H54 (cell line): ENCODE results near the gene ERC2.

ENCODE experiments used
- DNase-seq: peaks from one replicate; pipeline ENCODE4 v3.0.0; 2011; ENCODE audit warnings: low spot score, mixed read lengths; ENCODE audit not compliant: insufficient read length
- FAIRE-seq: peaks from 3 replicates; lab custom pipeline; 2011; peaks lifted over from hg19 to GRCh38; lab: Jason Lieb, UNC
- POLR2A ChIP-seq: IDR thresholded peaks from 2 replicates; pipeline ENCODE4 v1.6.1; 2011; ENCODE audit warnings: low read depth, mild to moderate bottlenecking, low read length

ERC2 gene

DNA sequence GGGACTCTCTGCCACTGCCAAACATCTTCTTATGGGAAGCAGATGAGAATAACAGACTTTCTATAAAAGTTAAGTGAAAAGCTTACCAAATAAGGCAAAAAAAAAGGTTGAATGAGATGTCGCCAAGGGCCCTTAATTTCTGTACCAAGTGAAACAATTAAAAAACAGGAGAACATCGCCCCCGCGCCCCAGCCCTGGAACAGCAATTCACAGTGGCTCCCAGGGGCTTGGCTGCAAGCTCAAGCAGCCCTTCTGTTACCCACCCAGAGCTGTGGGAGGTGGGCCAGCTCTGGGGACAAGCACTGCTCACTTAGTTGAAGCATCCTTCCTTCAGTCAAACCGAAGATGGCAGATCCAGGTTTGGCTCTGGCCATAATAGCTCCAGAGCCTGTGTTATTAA, 208.0 kb downstream of the ERC2 start:
- TF ChIP-seq POLR2A, result no peak
- FAIRE-seq, result no peak
- no peak for DNase-seq

DNA sequence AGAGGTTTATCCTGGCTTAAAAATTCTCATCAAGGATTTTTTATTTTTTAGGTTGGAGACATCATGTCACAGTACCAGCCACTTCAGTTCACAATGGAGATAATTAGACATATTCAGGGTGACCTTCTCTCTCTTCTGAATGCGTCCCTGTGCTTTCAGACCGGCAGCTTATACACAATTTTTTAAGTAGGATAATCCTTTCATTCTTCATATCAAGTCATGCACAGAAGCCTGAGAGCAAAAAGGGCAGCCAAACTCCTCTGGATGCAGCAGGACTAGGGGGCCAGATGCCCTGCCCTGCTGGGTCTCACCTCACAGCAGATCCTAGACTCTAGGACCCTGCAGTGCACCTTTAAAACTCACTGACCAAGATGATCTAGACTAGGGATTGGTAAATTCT, 210.4 kb downstream of the ERC2 start:
- DNase-seq, result no peak
- no peak for TF ChIP-seq POLR2A
- no peak for FAIRE-seq

DNA sequence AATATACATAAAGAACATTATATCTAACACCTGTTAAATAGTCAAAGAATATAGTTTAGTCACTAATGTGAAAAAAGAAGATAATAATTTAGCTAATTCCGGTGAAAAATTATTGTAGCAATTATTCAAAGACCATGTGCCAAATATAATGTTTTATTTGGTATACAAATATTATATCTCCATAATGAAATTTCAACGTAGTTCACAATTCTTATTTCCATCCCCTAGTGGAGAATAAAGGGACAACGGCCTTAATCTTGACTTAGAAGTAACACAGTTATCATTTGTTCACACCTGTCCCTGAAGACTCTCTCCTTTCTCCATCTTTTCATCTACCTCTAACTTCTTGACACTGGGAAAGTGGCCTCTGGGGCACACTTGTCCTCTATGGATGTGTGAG, 213.4 kb downstream of the ERC2 start:
- DNase-seq, result no peak
- no peak for FAIRE-seq
- TF ChIP-seq POLR2A, result no peak

DNA sequence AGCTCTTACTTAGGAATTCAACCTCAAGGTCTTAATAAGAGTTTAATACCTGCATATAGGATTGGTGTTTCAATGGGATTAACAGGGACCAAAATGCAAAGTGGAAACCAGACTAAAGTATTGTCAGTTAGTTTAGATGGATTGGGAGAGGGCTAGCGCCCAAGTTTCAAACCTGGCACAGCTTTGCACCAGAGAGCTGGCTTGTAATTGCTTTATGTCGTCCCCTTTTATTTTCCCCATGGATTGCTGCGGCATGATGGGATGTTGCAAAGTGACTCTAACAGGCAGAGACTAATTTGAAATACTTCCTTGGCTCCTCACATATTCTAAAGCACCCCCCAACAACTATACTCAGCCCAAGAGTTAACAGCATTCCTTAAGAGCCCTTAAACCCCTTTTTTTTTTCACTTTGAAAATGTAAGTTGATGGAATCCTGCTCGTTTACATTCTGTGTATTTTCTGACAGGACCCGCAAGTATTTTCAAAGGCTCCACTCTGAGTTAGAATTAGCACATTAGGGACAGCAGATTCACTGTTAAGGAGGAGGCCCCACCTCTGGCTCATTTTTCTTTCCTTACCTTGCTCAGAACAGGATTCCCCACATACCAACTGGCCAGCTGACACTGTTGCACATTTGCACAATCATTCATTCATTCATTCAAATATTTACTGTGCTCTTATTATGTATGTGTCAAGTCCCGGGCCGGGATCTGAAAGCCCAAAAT, 214.2 kb downstream of the ERC2 start:
- FAIRE-seq (no peak), DNase-seq (no peak)
- TF ChIP-seq POLR2A, result no peak

DNA sequence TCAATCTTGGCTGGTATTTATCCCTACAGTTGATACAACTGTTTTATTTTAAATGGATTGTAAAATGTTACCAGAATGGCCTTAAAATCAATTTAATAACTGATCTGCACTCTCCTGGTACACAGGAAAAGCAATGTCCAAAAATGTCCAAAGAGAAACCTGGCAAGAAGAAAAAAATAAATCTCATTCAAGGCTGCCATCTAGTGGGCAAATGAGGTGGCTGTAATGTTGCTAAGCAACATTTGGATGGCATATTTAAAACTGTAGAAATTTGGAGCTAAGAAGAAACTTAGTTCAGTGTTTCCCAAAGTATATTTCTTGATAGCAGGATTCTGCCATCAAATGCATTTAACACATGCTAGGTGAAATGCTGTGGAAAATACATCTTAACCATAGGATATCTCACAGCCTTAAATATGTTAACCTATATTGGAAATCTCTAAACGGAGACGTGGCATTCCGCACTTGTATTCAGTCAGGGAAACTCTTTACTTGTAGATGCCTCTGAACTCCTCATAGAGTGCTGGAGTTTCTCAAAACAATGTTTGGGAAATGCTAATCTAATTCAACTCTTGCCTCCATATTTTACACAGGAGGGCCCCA, 216.8 kb downstream of the ERC2 start:
- peak; percentile 71 for FAIRE-seq
- peak; percentile 13 for DNase-seq

DNA sequence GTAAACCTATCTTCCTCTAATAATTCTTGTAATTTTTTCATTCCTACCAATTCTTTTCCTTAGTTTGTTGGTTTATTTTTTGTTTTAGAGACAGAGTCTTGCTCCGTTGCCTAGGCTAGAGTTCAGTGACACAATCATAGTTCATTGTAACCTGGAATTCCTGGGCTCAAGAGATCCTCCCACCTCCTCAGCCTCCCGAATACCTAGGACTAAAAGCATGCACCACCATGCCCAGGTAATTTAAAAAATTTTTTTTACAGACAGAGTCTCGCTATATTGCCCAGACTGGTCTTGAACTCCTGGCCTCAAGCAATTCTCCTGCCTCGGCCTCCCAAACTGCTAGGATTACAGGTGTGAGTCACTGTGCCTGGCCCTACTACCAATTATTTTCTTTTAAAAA, 220.2 kb downstream of the ERC2 start:
- TF ChIP-seq POLR2A, result no peak
- no peak for FAIRE-seq
- no peak for DNase-seq

More for the DNA sequence above, 216.8 kb downstream of the ERC2 start:
- no peak for TF ChIP-seq POLR2A

DNA sequence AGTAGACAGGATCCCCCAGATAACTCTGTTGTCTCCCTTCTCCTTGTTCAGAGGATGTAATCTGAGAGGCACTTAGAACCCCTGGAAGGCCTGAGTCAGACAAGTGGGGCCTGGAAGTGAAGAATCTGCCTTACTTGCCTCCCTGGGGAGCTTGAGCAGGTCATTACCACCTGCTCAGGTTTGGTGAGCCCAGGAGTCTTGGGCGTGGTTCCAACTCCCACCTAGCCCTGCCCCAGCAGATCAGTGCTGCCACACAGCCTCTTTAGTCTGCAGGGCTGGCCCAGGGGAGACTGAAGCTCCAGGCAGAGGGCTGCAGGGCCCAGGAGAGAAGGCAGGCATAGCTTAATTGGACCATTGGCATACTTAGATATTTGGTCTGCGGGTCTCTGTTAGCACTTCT, 230.0 kb downstream of the ERC2 start:
- DNase-seq, result no peak
- FAIRE-seq, result no peak
- no peak for TF ChIP-seq POLR2A

DNA sequence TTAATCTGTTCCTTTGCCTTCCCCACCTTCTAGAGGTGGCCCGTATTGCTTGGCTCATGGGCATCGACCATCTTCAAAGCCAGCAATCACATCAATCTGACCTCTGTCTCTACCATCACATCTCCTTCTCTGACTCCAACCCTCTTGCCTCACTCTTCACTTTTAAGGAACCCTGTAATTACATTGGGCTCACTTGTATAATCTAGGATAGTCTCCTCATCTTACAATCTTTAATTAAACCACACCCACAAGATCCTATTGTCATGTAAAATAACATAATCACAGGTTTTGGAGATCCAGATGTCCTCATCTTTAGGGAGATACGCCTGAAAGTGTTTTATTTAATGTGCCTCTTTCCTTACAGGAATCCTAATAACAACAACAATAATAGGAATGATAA, 234.5 kb downstream of the ERC2 start:
- FAIRE-seq (no peak), DNase-seq (no peak)
- no peak for TF ChIP-seq POLR2A

DNA sequence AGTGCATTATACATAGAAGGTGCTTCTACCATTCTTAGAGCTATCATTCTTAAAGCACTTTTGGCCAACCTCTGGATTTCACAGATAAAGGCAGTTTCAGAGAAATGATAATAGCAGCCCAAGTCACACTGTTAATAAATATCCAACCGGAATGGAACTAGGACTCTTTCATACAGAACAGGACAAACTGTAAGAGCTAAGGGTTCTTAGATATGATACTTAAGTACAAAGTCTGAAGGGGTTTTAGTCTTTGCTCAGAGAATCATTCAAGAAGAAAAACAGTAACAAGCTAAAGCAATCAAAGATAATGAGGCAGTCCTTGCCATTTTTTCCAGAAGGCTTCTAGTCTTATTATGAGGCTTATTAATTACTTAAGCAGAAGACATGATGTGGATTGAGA, 239.0 kb downstream of the ERC2 start:
- no peak for TF ChIP-seq POLR2A
- no peak for FAIRE-seq
- no peak for DNase-seq

DNA sequence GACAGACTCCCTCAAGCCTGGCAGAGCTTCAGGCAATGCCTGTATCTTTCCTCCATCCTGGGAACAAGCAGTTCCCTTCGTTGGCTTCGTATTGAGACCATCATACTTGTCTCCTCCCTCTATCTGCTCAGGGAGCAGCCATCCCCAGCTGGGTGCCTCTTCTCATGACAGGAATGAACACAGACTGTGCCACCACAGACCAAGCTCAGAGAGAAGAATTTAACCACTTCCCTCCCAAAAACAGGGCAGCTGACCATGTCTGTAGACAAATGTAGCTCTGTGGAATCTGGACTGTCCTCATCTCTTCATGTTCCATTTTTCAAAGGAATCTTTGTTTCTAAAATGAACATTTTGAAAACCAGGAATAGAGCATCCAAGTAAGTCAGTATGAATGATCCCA, 245.4 kb downstream of the ERC2 start:
- FAIRE-seq (no peak), DNase-seq (no peak)
- no peak for TF ChIP-seq POLR2A

DNA sequence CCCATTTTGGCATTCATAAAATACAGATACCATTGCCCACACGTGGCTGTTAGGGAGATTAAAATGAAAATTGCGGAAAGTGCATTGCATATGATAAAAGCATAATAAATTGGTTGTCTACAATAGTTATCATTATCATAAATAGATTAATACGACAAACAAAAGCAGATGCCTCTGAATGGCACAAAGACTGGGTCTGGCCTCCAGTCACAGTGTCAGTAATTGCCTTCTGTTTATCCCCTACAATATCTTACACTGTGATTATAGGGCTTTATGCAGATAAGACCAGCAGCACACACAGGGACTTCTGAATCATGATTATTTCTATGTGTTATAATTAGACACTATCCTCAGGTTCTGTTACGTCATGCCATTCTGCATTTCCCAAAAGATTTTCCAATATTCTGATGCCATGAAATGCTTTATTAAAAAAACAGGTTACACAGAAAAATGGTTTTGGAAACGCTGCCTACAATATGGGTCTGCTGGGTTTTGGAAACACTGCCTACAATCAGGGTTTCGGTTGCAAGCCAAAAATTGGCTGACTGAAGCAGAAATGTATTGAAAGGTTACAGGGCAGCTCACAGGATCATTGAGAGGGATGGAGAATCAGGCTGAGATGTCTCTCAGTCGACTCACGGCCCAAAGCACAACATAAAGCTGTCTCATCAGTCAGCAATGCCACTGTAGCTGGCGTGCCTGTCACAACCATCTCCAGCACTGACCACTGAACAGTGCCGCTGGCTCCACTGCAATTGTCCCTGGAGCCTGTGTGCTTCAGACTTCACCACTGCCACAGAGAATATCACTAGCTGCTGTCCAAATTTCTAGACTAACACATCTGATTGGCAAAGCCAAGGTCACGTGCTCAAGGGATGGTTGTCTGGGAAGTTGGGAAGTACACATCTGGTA, 248.1 kb downstream of the ERC2 start:
- FAIRE-seq (no peak), DNase-seq (no peak)
- TF ChIP-seq POLR2A, result no peak

DNA sequence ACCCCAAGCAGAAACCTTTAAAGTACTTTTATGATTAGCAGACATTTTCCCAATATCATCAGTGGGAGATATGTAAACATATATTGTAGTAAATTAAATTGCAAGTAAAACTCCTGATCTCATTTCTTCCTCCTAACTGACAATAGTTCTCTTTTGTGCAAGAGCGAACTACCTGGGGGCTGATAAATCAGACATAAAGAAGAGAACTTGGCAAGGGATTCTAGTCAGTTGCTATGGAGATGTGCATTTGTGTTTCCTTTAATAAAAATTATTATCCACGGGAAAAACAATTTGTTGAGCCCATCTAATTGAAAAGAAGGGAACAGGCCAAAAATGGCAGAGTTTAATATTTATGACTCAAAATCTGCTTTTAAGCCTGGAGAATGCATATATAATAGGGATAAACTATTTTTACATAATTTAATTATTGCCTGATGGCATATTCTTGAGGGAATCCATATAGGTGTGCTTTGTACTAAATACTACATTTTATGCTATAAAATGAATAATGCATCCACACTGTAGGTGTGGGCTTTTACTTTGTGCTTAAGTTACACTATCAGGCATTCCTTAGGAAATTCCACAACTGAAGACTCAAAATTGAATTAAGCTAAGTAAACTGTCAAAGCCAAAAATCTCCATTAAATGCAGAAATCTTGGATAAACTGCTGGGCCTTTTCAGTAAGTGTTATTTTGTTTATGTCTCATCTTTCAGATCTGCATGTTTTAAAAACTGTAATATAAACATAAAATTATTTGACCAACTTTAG, 258.1 kb downstream of the ERC2 start:
- FAIRE-seq, result no peak
- DNase-seq, result no peak

DNA sequence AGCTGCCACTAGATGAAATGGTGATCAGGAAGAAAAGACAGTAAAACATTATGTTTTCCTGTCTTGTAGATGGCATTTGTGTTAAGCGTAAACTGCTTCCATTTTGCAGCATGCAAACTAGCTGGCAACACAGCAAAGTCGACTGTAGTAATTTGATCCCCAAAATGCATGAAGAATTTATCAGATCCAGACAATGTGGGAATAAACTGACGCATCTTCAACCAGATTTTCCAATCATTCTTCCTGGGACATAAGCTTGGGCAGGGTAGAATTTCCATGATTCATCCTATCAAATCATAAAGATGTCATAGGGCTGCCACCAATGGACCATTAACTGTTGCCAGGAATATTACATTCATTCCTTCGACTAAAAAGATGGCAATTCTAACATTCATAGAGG, 260.3 kb downstream of the ERC2 start:
- FAIRE-seq, result no peak
- TF ChIP-seq POLR2A, result no peak
- no peak for DNase-seq

More for the DNA sequence above, 258.1 kb downstream of the ERC2 start:
- no peak for TF ChIP-seq POLR2A
